WTC11 (cell line): ENCODE data around the gene WDR33. TPM values are rescaled to one million over a fixed set of nuclear protein-coding genes. Genes with fewer than 3 reads are reported as not detected.

ENCODE experiments used
- ATAC-seq: fragments of 200-7000 bp; cut with Tn5 transposase; 2 replicates; pipeline ENCODE4 v1.10.0; 2021; ENCODE audit warnings: mild to moderate bottlenecking, moderate library complexity
- CTCF ChIA-PET: fragments of 300-600 bp; sonication (Branson Sonifier 250); formaldehyde crosslinking; loops from one replicate; lab custom pipeline; 2021; ENCODE audit warnings: antibody characterized with exemption; lab: Charles Lee
- POLR2A ChIA-PET: fragments of 350-600 bp; sonication (Branson Sonifier 250); formaldehyde crosslinking; loops from one replicate; lab custom pipeline; 2021; ENCODE audit warnings: antibody characterized with exemption; lab: Charles Lee
- DNase-seq: peaks from one replicate; pipeline ENCODE4 v3.0.0; 2021; ENCODE audit warnings: low spot score
- H3K27ac Mint-ChIP-seq: 2 replicates; pipeline ENCODE4 v1.8.0; 2021; ENCODE audit warnings: mixed read lengths
- H3K27me3 Mint-ChIP-seq: 2 replicates; pipeline ENCODE4 v1.8.0; 2021; ENCODE audit warnings: low read depth, mild to moderate bottlenecking, moderate library complexity, mixed read lengths
- H3K36me3 Mint-ChIP-seq: 2 replicates; pipeline ENCODE4 v1.8.0; 2021; ENCODE audit warnings: mixed read lengths
- H3K4me1 Mint-ChIP-seq: 2 replicates; pipeline ENCODE4 v1.8.0; 2022; ENCODE audit warnings: mixed read lengths
- H3K4me3 Mint-ChIP-seq: 2 replicates; pipeline ENCODE4 v1.8.0; 2021; ENCODE audit warnings: mild to moderate bottlenecking, moderate library complexity, mixed read lengths
- H3K9me3 Mint-ChIP-seq: 2 replicates; pipeline ENCODE4 v1.8.0; 2021; ENCODE audit warnings: mixed read lengths
- CREM ChIP-seq: sonication (generic); formaldehyde crosslinking; IDR thresholded peaks from 2 replicates; pipeline ENCODE4 v1.8.1; 2022; ENCODE audit warnings: mild to moderate bottlenecking, missing genetic modification reagents, moderate library complexity
- FOXJ3 ChIP-seq: sonication (generic); formaldehyde crosslinking; IDR thresholded peaks from 2 replicates; pipeline ENCODE4 v1.9.0; 2021; ENCODE audit warnings: missing genetic modification reagents, mild to moderate bottlenecking, borderline replicate concordance
- GTF2I ChIP-seq: fragments of 250-450 bp; sonication (Bioruptor Pico); conservative IDR thresholded peaks from 2 replicates; pipeline ENCODE4 v1.4.0; 2021; ENCODE audit warnings: mild to moderate bottlenecking
- JAZF1 ChIP-seq: fragments of 250-450 bp; sonication (Bioruptor Pico); IDR thresholded peaks from 2 replicates; pipeline ENCODE4 v1.9.0; 2021; ENCODE audit warnings: moderate library complexity, mild to moderate bottlenecking, inconsistent platforms
- MYBL2 ChIP-seq: sonication (generic); formaldehyde crosslinking; IDR thresholded peaks from 2 replicates; pipeline ENCODE4 v1.8.1; 2023; ENCODE audit warnings: mild to moderate bottlenecking, moderate library complexity, missing genetic modification reagents
- NFE2L1 ChIP-seq: sonication (generic); formaldehyde crosslinking; IDR thresholded peaks from 2 replicates; pipeline ENCODE4 v1.8.1; 2023; ENCODE audit warnings: missing genetic modification reagents
- OVOL2 ChIP-seq: fragments of 250-450 bp; sonication (Bioruptor Pico); IDR thresholded peaks from 2 replicates; pipeline ENCODE4 v1.9.0; 2021; ENCODE audit warnings: mild to moderate bottlenecking, borderline replicate concordance
- SOX15 ChIP-seq: fragments of 250-450 bp; sonication (Bioruptor Pico); IDR thresholded peaks from 2 replicates; pipeline ENCODE4 v1.9.0; 2021; ENCODE audit warnings: mild to moderate bottlenecking
- TCF7 ChIP-seq: sonication (generic); formaldehyde crosslinking; IDR thresholded peaks from 2 replicates; pipeline ENCODE4 v1.8.0; 2022; ENCODE audit warnings: mild to moderate bottlenecking, low read depth, missing genetic modification reagents, moderate library complexity
- TEAD4 ChIP-seq: sonication (generic); formaldehyde crosslinking; IDR thresholded peaks from 2 replicates; pipeline ENCODE4 v1.8.0; 2022; ENCODE audit warnings: mild to moderate bottlenecking, missing genetic modification reagents
- ZBTB21 ChIP-seq: sonication (generic); formaldehyde crosslinking; IDR thresholded peaks from 2 replicates; pipeline ENCODE4 v1.8.1; 2023; ENCODE audit warnings: mild to moderate bottlenecking, missing genetic modification reagents, borderline replicate concordance
- total RNA-seq: library from RNA; stranded (reverse); gene quantifications from 3 replicates; pipeline ENCODE4 v1.2.3, GENCODE V29; 2021
- TF ChIP-seq, protein P1 (sequence below): fragments of 250-450 bp; sonication (Bioruptor Pico); IDR thresholded peaks from 2 replicates; pipeline ENCODE4 v1.9.0; 2021; ENCODE audit warnings: mild to moderate bottlenecking
- TF ChIP-seq, protein P2 (sequence below): sonication (generic); formaldehyde crosslinking; IDR thresholded peaks from 2 replicates; pipeline ENCODE4 v1.8.1; 2023; ENCODE audit warnings: mild to moderate bottlenecking, missing genetic modification reagents, moderate library complexity
- TF ChIP-seq, protein P3 (sequence below): sonication (generic); formaldehyde crosslinking; IDR thresholded peaks from 2 replicates; pipeline ENCODE4 v1.8.0; 2022; ENCODE audit warnings: mild to moderate bottlenecking, missing genetic modification reagents
- TF ChIP-seq, protein P4 (sequence below): sonication (generic); formaldehyde crosslinking; IDR thresholded peaks from 2 replicates; pipeline ENCODE4 v1.8.0; 2023; ENCODE audit warnings: missing genetic modification reagents
- TF ChIP-seq, protein P5 (sequence below): sonication (generic); formaldehyde crosslinking; IDR thresholded peaks from 2 replicates; pipeline ENCODE4 v1.8.1; 2023; ENCODE audit warnings: mild to moderate bottlenecking, missing genetic modification reagents
- TF ChIP-seq, protein P6 (sequence below): sonication (generic); formaldehyde crosslinking; IDR thresholded peaks from 2 replicates; pipeline ENCODE4 v1.8.1; 2022; ENCODE audit warnings: mild to moderate bottlenecking, moderate library complexity, missing genetic modification reagents
- TF ChIP-seq, protein P7 (sequence below): sonication (generic); formaldehyde crosslinking; IDR thresholded peaks from 2 replicates; pipeline ENCODE4 v1.8.1; 2023; ENCODE audit warnings: mild to moderate bottlenecking, missing genetic modification reagents, moderate library complexity
- TF ChIP-seq, protein P8 (sequence below): sonication (generic); formaldehyde crosslinking; IDR thresholded peaks from 2 replicates; pipeline ENCODE4 v1.8.0; 2023; ENCODE audit warnings: mild to moderate bottlenecking, missing genetic modification reagents

WDR33 gene
- total RNA-seq, 1 experiment from 2014 or later: 67.1 TPM

DNA sequence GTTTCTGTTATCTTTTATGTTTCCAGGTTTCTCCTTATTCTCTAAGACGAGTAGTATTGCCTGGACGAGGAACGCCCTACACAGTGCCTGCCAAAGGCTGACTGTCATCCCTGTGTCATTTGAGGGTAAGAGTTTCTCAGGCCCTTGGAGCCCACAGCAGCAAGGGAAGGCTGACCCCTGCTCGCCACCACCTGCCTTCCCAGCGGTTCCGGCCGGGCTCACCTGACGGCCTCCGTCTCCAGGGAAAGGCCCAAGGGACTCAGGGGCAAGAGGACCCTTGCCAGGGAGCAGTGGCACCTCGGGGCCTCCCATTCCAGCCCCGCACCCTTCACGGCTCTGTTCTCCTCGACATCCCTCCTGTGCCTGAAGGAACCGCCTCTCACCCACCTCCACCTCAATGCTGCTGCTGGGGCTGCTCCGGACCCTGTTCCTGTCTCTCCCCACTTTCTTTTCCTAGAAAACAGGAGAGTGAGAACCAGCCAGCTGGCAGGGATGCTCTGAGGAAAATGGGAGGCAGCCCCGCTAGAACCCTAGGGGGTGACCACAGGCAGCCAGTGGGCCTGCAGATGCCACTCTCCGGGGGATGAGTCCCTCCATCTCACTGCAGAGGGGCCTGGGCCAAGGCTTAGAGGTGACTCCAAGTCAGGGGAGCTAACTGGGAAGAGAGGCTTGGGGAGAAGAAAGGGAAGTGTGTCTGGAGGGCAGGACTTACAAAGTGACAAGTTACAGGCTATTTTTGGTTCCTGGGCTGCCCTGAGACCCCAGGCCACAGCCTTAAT lies 137.5 kb downstream of the WDR33 start:
- TF ChIP-seq, protein P1, sequence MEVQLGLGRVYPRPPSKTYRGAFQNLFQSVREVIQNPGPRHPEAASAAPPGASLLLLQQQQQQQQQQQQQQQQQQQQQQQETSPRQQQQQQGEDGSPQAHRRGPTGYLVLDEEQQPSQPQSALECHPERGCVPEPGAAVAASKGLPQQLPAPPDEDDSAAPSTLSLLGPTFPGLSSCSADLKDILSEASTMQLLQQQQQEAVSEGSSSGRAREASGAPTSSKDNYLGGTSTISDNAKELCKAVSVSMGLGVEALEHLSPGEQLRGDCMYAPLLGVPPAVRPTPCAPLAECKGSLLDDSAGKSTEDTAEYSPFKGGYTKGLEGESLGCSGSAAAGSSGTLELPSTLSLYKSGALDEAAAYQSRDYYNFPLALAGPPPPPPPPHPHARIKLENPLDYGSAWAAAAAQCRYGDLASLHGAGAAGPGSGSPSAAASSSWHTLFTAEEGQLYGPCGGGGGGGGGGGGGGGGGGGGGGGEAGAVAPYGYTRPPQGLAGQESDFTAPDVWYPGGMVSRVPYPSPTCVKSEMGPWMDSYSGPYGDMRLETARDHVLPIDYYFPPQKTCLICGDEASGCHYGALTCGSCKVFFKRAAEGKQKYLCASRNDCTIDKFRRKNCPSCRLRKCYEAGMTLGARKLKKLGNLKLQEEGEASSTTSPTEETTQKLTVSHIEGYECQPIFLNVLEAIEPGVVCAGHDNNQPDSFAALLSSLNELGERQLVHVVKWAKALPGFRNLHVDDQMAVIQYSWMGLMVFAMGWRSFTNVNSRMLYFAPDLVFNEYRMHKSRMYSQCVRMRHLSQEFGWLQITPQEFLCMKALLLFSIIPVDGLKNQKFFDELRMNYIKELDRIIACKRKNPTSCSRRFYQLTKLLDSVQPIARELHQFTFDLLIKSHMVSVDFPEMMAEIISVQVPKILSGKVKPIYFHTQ (CRISPR knock-in tag): no peak
- TF ChIP-seq, protein P2, sequence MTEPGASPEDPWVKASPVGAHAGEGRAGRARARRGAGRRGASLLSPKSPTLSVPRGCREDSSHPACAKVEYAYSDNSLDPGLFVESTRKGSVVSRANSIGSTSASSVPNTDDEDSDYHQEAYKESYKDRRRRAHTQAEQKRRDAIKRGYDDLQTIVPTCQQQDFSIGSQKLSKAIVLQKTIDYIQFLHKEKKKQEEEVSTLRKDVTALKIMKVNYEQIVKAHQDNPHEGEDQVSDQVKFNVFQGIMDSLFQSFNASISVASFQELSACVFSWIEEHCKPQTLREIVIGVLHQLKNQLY: no peak
- TF ChIP-seq, protein P3, sequence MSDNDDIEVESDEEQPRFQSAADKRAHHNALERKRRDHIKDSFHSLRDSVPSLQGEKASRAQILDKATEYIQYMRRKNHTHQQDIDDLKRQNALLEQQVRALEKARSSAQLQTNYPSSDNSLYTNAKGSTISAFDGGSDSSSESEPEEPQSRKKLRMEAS: no peak
- TF ChIP-seq, protein P4, sequence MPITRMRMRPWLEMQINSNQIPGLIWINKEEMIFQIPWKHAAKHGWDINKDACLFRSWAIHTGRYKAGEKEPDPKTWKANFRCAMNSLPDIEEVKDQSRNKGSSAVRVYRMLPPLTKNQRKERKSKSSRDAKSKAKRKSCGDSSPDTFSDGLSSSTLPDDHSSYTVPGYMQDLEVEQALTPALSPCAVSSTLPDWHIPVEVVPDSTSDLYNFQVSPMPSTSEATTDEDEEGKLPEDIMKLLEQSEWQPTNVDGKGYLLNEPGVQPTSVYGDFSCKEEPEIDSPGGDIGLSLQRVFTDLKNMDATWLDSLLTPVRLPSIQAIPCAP (CRISPR knock-in tag): no peak
- no peak for TF ChIP-seq MYBL2
- TF ChIP-seq CREM (CRISPR knock-in tag): no peak
- no peak for TF ChIP-seq TCF7 (CRISPR knock-in tag)
- TF ChIP-seq, protein P5, sequence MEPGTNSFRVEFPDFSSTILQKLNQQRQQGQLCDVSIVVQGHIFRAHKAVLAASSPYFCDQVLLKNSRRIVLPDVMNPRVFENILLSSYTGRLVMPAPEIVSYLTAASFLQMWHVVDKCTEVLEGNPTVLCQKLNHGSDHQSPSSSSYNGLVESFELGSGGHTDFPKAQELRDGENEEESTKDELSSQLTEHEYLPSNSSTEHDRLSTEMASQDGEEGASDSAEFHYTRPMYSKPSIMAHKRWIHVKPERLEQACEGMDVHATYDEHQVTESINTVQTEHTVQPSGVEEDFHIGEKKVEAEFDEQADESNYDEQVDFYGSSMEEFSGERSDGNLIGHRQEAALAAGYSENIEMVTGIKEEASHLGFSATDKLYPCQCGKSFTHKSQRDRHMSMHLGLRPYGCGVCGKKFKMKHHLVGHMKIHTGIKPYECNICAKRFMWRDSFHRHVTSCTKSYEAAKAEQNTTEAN (CRISPR knock-in tag): no peak
- no peak for TF ChIP-seq TEAD4 (CRISPR knock-in tag)
- TF ChIP-seq, protein P6, sequence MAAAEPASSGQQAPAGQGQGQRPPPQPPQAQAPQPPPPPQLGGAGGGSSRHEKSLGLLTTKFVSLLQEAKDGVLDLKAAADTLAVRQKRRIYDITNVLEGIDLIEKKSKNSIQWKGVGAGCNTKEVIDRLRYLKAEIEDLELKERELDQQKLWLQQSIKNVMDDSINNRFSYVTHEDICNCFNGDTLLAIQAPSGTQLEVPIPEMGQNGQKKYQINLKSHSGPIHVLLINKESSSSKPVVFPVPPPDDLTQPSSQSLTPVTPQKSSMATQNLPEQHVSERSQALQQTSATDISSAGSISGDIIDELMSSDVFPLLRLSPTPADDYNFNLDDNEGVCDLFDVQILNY: no peak
- TF ChIP-seq FOXJ3 (CRISPR knock-in tag): no peak
- no peak for TF ChIP-seq SOX15 (CRISPR knock-in tag)
- no peak for TF ChIP-seq JAZF1 (CRISPR knock-in tag)
- TF ChIP-seq, protein P7, sequence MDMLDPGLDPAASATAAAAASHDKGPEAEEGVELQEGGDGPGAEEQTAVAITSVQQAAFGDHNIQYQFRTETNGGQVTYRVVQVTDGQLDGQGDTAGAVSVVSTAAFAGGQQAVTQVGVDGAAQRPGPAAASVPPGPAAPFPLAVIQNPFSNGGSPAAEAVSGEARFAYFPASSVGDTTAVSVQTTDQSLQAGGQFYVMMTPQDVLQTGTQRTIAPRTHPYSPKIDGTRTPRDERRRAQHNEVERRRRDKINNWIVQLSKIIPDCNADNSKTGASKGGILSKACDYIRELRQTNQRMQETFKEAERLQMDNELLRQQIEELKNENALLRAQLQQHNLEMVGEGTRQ (CRISPR knock-in tag): no peak
- TF ChIP-seq, protein P8, sequence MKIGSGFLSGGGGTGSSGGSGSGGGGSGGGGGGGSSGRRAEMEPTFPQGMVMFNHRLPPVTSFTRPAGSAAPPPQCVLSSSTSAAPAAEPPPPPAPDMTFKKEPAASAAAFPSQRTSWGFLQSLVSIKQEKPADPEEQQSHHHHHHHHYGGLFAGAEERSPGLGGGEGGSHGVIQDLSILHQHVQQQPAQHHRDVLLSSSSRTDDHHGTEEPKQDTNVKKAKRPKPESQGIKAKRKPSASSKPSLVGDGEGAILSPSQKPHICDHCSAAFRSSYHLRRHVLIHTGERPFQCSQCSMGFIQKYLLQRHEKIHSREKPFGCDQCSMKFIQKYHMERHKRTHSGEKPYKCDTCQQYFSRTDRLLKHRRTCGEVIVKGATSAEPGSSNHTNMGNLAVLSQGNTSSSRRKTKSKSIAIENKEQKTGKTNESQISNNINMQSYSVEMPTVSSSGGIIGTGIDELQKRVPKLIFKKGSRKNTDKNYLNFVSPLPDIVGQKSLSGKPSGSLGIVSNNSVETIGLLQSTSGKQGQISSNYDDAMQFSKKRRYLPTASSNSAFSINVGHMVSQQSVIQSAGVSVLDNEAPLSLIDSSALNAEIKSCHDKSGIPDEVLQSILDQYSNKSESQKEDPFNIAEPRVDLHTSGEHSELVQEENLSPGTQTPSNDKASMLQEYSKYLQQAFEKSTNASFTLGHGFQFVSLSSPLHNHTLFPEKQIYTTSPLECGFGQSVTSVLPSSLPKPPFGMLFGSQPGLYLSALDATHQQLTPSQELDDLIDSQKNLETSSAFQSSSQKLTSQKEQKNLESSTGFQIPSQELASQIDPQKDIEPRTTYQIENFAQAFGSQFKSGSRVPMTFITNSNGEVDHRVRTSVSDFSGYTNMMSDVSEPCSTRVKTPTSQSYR (CRISPR knock-in tag): no peak
- TF ChIP-seq OVOL2: no peak
- TF ChIP-seq GTF2I (CRISPR knock-in tag): no peak
- TF ChIP-seq NFE2L1: no peak
- no peak for TF ChIP-seq ZBTB21
- Mint-ChIP-seq H3K4me1 (peaks cover 9% of the 10 kb centered on the region), H3K36me3 (no peaks in the 10 kb centered on the region), H3K9me3 (no peaks in the 10 kb centered on the region), H3K27me3 (peaks cover 59% of the 10 kb centered on the region), H3K27ac (no peak overlapping the region), H3K4me3 (peak overlapping the region; percentile 77; the same call in 1 of the 2 replicates)
- POLR2A ChIA-PET: interaction anchor here (1.4 kb wide), 1 partner anchor 31 kb away, joined by 4 read pairs; no protein-coding TSS in a partner anchor
- ATAC-seq (no peak), DNase-seq (no peak)
- CTCF ChIA-PET: interaction anchor here (0.8 to 5.8 kb wide), 4 partner anchors 11 to 82 kb away, joined by 3 to 46 read pairs (median 8); no protein-coding TSS in a partner anchor
